ENCODE measurements around the gene KCNJ15. TPM values are rescaled to one million over a fixed set of nuclear protein-coding genes. Genes with fewer than 3 reads are reported as not detected.
"Not testable (repeated sequence)": the region's sequence is repeated elsewhere in the genome, so short reads cannot be mapped to it uniquely, and the experiment has no call there.

The KCNJ15 gene
- total RNA-seq, 1 donor from 2014 or later = 27.5 TPM

- Histone ChIP-seq H3K4me3 (ENCODE audit: low read depth, low read length) (no peak overlapping the region), H3K27me3 (ENCODE audit: control insufficient read depth, insufficient read depth, low read length) (no peaks in the 10 kb centered on the region), H3K36me3 (ENCODE audit: control insufficient read depth, insufficient read depth, low read length) (no peaks in the 10 kb centered on the region)
- TF ChIP-seq CTCF (IDR thresholded peaks at IDR 0.05; ENCODE audit: insufficient read depth, low read length, poor library complexity, severe bottlenecking) = no peak
- no peak for DNase-seq (ENCODE audit: low read depth)
Measured at GRCh38 chr21:38229260-38229877, 27.4 kb upstream of the KCNJ15 start.

- Histone ChIP-seq H3K36me3 (ENCODE audit: control insufficient read depth, insufficient read depth, low read length) (no peaks in the 10 kb centered on the region), H3K27me3 (ENCODE audit: control insufficient read depth, insufficient read depth, low read length) (no peaks in the 10 kb centered on the region), H3K4me3 (ENCODE audit: low read depth, low read length) (no peak overlapping the region)
- no peak for TF ChIP-seq CTCF (IDR thresholded peaks at IDR 0.05; ENCODE audit: insufficient read depth, low read length, poor library complexity, severe bottlenecking)
- DNase-seq (ENCODE audit: low read depth) = no peak
Measured at GRCh38 chr21:38234395-38235142, 22.2 kb upstream of the KCNJ15 start.

- not testable (repeated sequence) for H3K27me3 ChIP-seq (ENCODE audit: control insufficient read depth, insufficient read depth, low read length); H3K36me3 ChIP-seq (ENCODE audit: control insufficient read depth, insufficient read depth, low read length); H3K4me3 ChIP-seq (ENCODE audit: low read depth, low read length); DNase-seq (ENCODE audit: low read depth)
Measured at GRCh38 chr21:38235251-38235650, 21.5 kb upstream of the KCNJ15 start.

GRCh38 chr21:38236232-38236631, 20.6 kb upstream of the KCNJ15 start:
- no peaks in the 10 kb centered on the region for H3K27me3 ChIP-seq (ENCODE audit: control insufficient read depth, insufficient read depth, low read length)
- no peak overlapping the region for H3K4me3 ChIP-seq (ENCODE audit: low read depth, low read length)
- no peaks in the 10 kb centered on the region for H3K36me3 ChIP-seq (ENCODE audit: control insufficient read depth, insufficient read depth, low read length)
- no peak for DNase-seq (ENCODE audit: low read depth)
- TF ChIP-seq CTCF (IDR thresholded peaks at IDR 0.05; ENCODE audit: insufficient read depth, low read length, poor library complexity, severe bottlenecking) = no peak

GRCh38 chr21:38239672-38240071, 17.1 kb upstream of the KCNJ15 start:
- DNase-seq (ENCODE audit: low read depth) = no peak
- no peaks in the 10 kb centered on the region for H3K36me3 ChIP-seq (ENCODE audit: control insufficient read depth, insufficient read depth, low read length)
- H3K4me3 ChIP-seq (ENCODE audit: low read depth, low read length) = no peak overlapping the region
- no peak for TF ChIP-seq CTCF (IDR thresholded peaks at IDR 0.05; ENCODE audit: insufficient read depth, low read length, poor library complexity, severe bottlenecking)
- H3K27me3 ChIP-seq (ENCODE audit: control insufficient read depth, insufficient read depth, low read length) = no peaks in the 10 kb centered on the region

GRCh38 chr21:38240129-38240528, 16.7 kb upstream of the KCNJ15 start:
- Histone ChIP-seq H3K4me3 (ENCODE audit: low read depth, low read length) (no peak overlapping the region), H3K36me3 (ENCODE audit: control insufficient read depth, insufficient read depth, low read length) (no peaks in the 10 kb centered on the region), H3K27me3 (ENCODE audit: control insufficient read depth, insufficient read depth, low read length) (no peaks in the 10 kb centered on the region)
- DNase-seq (ENCODE audit: low read depth) = peak; percentile 50
- TF ChIP-seq CTCF (IDR thresholded peaks at IDR 0.05; ENCODE audit: insufficient read depth, low read length, poor library complexity, severe bottlenecking) = no peak
